PC-9 (cell line): ENCODE data around the gene NPEPL1. TPM values are rescaled to one million over a fixed set of nuclear protein-coding genes. Genes with fewer than 3 reads are reported as not detected.

Experiments used
- BruUV-seq: library from RNA; stranded (reverse); fragments of 400-500 nt; replicated peaks from 2 replicates; lab custom pipeline; 2021; lab: Mats Ljungman, UMichigan
- CTCF ChIA-PET: fragments of 300-600 bp; sonication (Branson Sonifier 250); formaldehyde crosslinking; loops from one replicate; lab custom pipeline; 2022; ENCODE audit warnings: antibody characterized with exemption; lab: Charles Lee
- POLR2A ChIA-PET: fragments of 300-600 bp; sonication (Branson Sonifier 250); formaldehyde crosslinking; loops from one replicate; lab custom pipeline; 2022; ENCODE audit warnings: antibody characterized with exemption; ENCODE audit not compliant: unreplicated experiment; lab: Charles Lee
- DNase-seq, 2 experiments: peaks; one replicate each; pipeline versions ENCODE4 v3.0.0 to v3.0.0-alpha.2; 2015 to 2022; ENCODE audit warnings: mixed read lengths in 1 of 2
- H2AFZ ChIP-seq: fragments of 200-600 bp; sonication (generic); 2 replicates; pipeline ENCODE4 v1.8.1; 2017; ENCODE audit warnings: antibody characterized with exemption
- H3F3A ChIP-seq: fragments of 200-600 bp; sonication (generic); 2 replicates; pipeline ENCODE4 v1.8.1; 2017; ENCODE audit warnings: antibody characterized with exemption, mild to moderate bottlenecking, low read depth; ENCODE audit not compliant: insufficient read depth
- H3K27ac ChIP-seq: fragments of 200-600 bp; sonication (generic); 2 replicates; pipeline ENCODE4 v1.6.1; 2016; ENCODE audit warnings: mixed run types
- H3K27me3 ChIP-seq: fragments of 200-600 bp; sonication (generic); 2 replicates; pipeline ENCODE4 v1.6.1; 2016; ENCODE audit warnings: low read depth, mixed run types; ENCODE audit not compliant: insufficient read depth
- H3K36me3 ChIP-seq: fragments of 200-600 bp; sonication (generic); 2 replicates; pipeline ENCODE4 v1.6.1; 2016; ENCODE audit warnings: low read depth, mixed run types
- H3K4me1 ChIP-seq: fragments of 200-600 bp; sonication (generic); replicated peaks from 2 replicates; pipeline ENCODE4 v1.6.1; 2016; ENCODE audit warnings: mixed run types; ENCODE audit not compliant: insufficient read depth
- H3K4me2 ChIP-seq: fragments of 200-600 bp; sonication (generic); 2 replicates; pipeline ENCODE4 v1.6.1; 2017; ENCODE audit warnings: mixed run types
- H3K4me3 ChIP-seq: fragments of 200-600 bp; sonication (generic); 2 replicates; pipeline ENCODE4 v1.6.1; 2016; ENCODE audit warnings: mixed run types
- H3K79me2 ChIP-seq: fragments of 200-600 bp; sonication (generic); 2 replicates; pipeline ENCODE4 v1.6.1; 2017; ENCODE audit warnings: low read depth, mixed run types
- H3K9me2 ChIP-seq: fragments of 200-600 bp; sonication (generic); 2 replicates; pipeline ENCODE4 v1.8.1; 2017; ENCODE audit warnings: mild to moderate bottlenecking; ENCODE audit not compliant: insufficient read depth
- H3K9me3 ChIP-seq: fragments of 200-600 bp; sonication (generic); 2 replicates; pipeline ENCODE4 v1.8.1; 2016; ENCODE audit warnings: low read depth; ENCODE audit not compliant: insufficient read depth
- H4K20me1 ChIP-seq: fragments of 200-600 bp; sonication (generic); 2 replicates; pipeline ENCODE4 v1.8.1; 2017; ENCODE audit not compliant: insufficient read depth
- EZH2 ChIP-seq: fragments of 200-600 bp; sonication (generic); IDR thresholded peaks from 2 replicates; pipeline ENCODE4 v1.8.0; 2017; ENCODE audit warnings: antibody characterized with exemption, low read depth
- intact Hi-C: fragments of 100-400 bp; cut with micrococcal nuclease; formaldehyde crosslinking; loops from one replicate; pipeline ENCODE4 v1.10.0; 2022; ENCODE audit not compliant: unreplicated experiment
- total RNA-seq: library from RNA; stranded (reverse); gene quantifications from 2 replicates; pipeline ENCODE4 v1.2.3, GENCODE V29; 2021
- TF ChIP-seq, protein P1 (sequence below): fragments of 200-600 bp; sonication (generic); conservative IDR thresholded peaks from 2 replicates; pipeline ENCODE4 v1.6.1; 2017; ENCODE audit warnings: mixed run types, antibody characterized with exemption, mild to moderate bottlenecking, moderate library complexity

Gene NPEPL1
- total RNA-seq, 1 experiment from 2014 or later: 24.0 TPM

DNA sequence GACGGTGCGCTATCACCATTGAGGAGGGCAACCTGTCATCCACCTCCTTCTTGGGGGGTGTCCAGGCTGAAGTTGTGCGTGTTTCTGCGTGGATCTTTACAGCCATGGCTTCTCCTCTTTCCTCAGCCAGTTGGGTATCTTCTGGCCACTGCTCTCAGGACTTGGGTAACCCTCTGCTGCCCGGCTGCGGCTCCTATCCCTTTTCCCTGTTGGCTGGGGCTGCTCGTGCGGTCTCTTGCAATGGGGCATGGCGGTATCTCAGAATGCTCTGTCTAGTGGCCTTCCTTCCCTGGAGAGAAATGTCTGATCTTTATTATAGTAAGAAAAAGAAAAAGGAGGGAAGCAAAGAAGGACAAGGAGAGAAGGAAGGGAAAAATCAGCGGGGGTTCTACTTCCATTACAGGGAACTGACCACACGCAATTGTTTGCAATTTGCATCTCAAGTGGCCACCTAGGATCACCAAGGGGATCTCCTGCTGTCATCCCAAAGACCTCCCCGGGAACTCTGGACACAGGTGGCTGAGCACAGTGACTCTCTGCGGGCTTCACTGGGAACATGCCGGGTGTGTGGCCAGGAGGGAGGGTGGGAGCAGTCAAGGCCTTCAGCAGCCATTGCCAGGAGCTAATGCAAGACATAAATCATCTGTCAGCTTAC, 60.8 kb downstream of the NPEPL1 start:
- peaks cover 98% of the 10 kb centered on the region for H3K27me3 ChIP-seq
- no peaks in the 10 kb centered on the region for H3K4me1 ChIP-seq
- intact Hi-C loops: no loop called here
- ChIA-PET POLR2A (no interaction called here), CTCF (no interaction called here)
- no peak overlapping the region for H3K27ac ChIP-seq
- no peak for DNase-seq
- no peak overlapping the region for H3K4me2 ChIP-seq
- BruUV-seq: no TSS peak
- no peak overlapping the region for H2AFZ ChIP-seq
- H3K9me3 ChIP-seq: no peaks in the 10 kb centered on the region
- H3F3A ChIP-seq: no peaks in the 10 kb centered on the region
- no peaks in the 10 kb centered on the region for H3K9me2 ChIP-seq
- H3K36me3 ChIP-seq: no peaks in the 10 kb centered on the region
- no peak overlapping the region for H3K4me3 ChIP-seq
- TF ChIP-seq, protein P1, sequence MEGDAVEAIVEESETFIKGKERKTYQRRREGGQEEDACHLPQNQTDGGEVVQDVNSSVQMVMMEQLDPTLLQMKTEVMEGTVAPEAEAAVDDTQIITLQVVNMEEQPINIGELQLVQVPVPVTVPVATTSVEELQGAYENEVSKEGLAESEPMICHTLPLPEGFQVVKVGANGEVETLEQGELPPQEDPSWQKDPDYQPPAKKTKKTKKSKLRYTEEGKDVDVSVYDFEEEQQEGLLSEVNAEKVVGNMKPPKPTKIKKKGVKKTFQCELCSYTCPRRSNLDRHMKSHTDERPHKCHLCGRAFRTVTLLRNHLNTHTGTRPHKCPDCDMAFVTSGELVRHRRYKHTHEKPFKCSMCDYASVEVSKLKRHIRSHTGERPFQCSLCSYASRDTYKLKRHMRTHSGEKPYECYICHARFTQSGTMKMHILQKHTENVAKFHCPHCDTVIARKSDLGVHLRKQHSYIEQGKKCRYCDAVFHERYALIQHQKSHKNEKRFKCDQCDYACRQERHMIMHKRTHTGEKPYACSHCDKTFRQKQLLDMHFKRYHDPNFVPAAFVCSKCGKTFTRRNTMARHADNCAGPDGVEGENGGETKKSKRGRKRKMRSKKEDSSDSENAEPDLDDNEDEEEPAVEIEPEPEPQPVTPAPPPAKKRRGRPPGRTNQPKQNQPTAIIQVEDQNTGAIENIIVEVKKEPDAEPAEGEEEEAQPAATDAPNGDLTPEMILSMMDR: no peak
- TF ChIP-seq EZH2: no peak
- H4K20me1 ChIP-seq: no peaks in the 10 kb centered on the region
- H3K79me2 ChIP-seq: no peaks in the 10 kb centered on the region

DNA sequence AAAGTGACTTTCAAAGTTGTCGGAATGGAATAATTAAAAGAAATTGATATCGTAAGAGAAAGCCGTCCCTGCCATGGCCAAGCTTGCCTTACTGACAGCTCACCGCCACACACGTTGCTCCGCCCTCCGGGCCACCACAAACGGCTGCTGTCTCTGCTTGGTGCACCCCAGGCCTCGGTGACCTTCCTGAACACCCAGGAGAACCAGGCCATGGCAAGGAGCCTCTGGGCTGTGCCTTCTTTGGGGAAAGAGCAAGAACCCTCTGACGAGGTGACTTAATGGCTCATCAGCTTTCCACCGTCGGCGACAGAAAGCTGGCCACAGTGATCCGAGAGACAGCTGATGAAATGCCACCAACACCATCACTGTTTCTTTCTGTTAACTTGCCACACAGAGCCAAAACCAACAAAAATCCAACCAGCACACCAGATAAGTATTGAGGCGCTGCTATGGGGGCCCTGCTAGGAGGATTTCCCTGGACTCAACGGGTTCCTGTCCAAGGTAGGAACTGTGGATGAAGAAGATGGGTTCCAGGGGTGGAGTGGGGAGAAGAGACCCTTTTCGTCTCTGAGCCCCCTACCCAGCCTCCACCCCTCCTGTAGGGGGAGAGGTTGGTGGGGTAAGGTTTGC, 61.4 kb downstream of the NPEPL1 start:
- intact Hi-C loops: no loop called here
- CTCF ChIA-PET: no interaction called here
- Histone ChIP-seq H3K27ac (no peak overlapping the region), H3K79me2 (no peaks in the 10 kb centered on the region), H2AFZ (no peak overlapping the region), H3K4me2 (no peak overlapping the region), H4K20me1 (no peaks in the 10 kb centered on the region), H3K27me3 (peaks cover 98% of the 10 kb centered on the region), H3K36me3 (no peaks in the 10 kb centered on the region), H3K9me3 (no peaks in the 10 kb centered on the region), H3K4me1 (no peaks in the 10 kb centered on the region), H3F3A (no peaks in the 10 kb centered on the region), H3K9me2 (no peaks in the 10 kb centered on the region), H3K4me3 (no peak overlapping the region)
- POLR2A ChIA-PET: no interaction called here
- TF ChIP-seq, protein P1: no peak
- TF ChIP-seq EZH2: no peak
- DNase-seq: no peak
- no TSS peak for BruUV-seq

DNA sequence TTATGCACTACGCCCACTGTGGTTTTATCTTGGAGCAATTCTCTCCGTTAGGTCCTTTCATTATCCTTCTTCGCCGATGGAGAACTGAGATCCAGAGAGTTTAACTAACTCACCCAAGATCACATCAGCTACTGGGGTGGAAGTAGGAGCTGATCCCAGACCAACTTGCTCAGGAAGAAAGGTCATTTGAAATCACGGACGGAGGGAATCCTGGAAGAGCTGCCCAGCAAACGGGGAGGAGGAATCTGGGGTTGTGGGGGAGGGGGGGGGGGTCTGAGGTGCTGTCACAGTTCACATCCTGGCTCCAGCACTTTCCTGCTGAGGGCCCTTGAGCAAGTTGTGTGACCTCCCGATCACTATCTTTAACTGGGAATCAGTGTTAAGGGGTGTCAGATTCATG, 62.0 kb downstream of the NPEPL1 start:
- BruUV-seq: no TSS peak
- no peaks in the 10 kb centered on the region for H3K79me2 ChIP-seq
- H3K4me3 ChIP-seq: no peak overlapping the region
- H3F3A ChIP-seq: no peaks in the 10 kb centered on the region
- TF ChIP-seq, protein P1: no peak
- TF ChIP-seq EZH2: no peak
- no peaks in the 10 kb centered on the region for H3K36me3 ChIP-seq
- ChIA-PET POLR2A (no interaction called here), CTCF (no interaction called here)
- no peaks in the 10 kb centered on the region for H4K20me1 ChIP-seq
- H3K4me2 ChIP-seq: no peak overlapping the region
- no peak for DNase-seq
- H3K27me3 ChIP-seq: peaks cover 98% of the 10 kb centered on the region
- H3K9me2 ChIP-seq: no peaks in the 10 kb centered on the region
- no peaks in the 10 kb centered on the region for H3K9me3 ChIP-seq
- intact Hi-C loops: no loop called here
- no peak overlapping the region for H2AFZ ChIP-seq
- no peak overlapping the region for H3K27ac ChIP-seq
- H3K4me1 ChIP-seq: no peaks in the 10 kb centered on the region
